Measurements from ENCODE around the gene AVPI1. TPM values are rescaled to one million over a fixed set of nuclear protein-coding genes. Genes with fewer than 3 reads are reported as not detected.

AVPI1 gene
- total and polyA plus RNA-seq, 4 donors, result 6.6 to 22.1 (median 11.9) TPM

DNA sequence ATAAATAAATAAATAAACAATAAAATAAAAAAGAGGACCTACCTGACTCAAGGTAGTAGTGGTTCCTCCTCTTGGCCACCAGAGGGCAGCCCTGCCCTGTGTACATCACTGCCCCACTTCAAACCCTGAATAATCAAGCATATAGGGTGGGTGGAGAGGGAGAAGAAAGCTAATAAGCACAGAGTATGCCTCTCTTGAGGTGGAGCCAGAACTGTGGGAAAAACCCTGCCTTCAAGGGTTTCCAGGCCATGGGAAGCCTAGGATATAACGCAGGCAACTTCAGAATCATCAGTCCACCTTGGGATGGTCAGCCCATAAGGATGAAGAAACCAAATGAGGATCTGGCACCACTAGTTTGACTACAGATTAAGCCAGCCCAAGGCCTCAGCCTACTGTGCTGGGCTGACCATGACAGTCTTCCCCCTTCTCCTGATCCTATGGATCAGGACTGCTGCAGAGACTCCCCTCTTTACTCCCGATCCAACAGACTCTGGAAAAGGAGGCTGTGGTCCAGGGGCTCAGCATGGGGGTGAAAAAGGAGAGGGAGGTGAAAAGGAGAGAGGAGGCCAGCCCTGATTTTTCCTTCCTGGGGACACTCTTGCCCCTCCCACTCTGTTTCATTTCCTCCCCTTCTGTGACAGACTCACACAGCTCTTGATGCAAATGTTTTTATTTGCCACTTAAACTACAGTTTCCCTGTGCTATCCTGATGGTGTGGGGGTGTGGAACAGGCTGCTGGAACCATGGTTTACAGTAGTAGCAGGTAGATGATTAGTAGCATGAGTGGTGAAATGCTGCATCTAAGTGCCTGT lies 10.1 kb downstream of the AVPI1 start:
- TF ChIP-seq RAD21 (IDR thresholded peaks at IDR 0.05) (peak; percentile 91 to 94), HNF4A (conservative IDR thresholded peaks at IDR 0.05) (no peak), RXRA (IDR thresholded peaks at IDR 0.05) (no peak), FOXA1 (IDR thresholded peaks at IDR 0.05) (no peak)
- TF ChIP-seq, protein P1, sequence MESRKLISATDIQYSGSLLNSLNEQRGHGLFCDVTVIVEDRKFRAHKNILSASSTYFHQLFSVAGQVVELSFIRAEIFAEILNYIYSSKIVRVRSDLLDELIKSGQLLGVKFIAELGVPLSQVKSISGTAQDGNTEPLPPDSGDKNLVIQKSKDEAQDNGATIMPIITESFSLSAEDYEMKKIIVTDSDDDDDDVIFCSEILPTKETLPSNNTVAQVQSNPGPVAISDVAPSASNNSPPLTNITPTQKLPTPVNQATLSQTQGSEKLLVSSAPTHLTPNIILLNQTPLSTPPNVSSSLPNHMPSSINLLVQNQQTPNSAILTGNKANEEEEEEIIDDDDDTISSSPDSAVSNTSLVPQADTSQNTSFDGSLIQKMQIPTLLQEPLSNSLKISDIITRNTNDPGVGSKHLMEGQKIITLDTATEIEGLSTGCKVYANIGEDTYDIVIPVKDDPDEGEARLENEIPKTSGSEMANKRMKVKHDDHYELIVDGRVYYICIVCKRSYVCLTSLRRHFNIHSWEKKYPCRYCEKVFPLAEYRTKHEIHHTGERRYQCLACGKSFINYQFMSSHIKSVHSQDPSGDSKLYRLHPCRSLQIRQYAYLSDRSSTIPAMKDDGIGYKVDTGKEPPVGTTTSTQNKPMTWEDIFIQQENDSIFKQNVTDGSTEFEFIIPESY (IDR thresholded peaks at IDR 0.05), result no peak
- TF ChIP-seq, protein P2, sequence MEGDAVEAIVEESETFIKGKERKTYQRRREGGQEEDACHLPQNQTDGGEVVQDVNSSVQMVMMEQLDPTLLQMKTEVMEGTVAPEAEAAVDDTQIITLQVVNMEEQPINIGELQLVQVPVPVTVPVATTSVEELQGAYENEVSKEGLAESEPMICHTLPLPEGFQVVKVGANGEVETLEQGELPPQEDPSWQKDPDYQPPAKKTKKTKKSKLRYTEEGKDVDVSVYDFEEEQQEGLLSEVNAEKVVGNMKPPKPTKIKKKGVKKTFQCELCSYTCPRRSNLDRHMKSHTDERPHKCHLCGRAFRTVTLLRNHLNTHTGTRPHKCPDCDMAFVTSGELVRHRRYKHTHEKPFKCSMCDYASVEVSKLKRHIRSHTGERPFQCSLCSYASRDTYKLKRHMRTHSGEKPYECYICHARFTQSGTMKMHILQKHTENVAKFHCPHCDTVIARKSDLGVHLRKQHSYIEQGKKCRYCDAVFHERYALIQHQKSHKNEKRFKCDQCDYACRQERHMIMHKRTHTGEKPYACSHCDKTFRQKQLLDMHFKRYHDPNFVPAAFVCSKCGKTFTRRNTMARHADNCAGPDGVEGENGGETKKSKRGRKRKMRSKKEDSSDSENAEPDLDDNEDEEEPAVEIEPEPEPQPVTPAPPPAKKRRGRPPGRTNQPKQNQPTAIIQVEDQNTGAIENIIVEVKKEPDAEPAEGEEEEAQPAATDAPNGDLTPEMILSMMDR (IDR thresholded peaks at IDR 0.05; ENCODE audit: low read depth, low read length, missing input control), result peak; percentile 81
- Histone ChIP-seq H3K27me3 (ENCODE audit: control insufficient read depth in 4 of 4, insufficient read depth in 4 of 4, low read length in 3 of 4) (no peaks in the 10 kb centered on the region), H3K36me3 (ENCODE audit: control insufficient read depth in 4 of 4, insufficient read depth in 3 of 4, low read depth in 1 of 4, low read length in 3 of 4) (peaks cover 10 to 50% (median 32%) of the 10 kb centered on the region in 4 donors), H3K9me3 (ENCODE audit: control insufficient read depth in 4 of 4, low read length in 3 of 4) (no peaks in the 10 kb centered on the region), H3K4me1 (ENCODE audit: control insufficient read depth in 4 of 4, insufficient read depth in 4 of 4, low read length in 3 of 4) (peaks cover 0 to 5% (median 2%) of the 10 kb centered on the region in 4 donors), H3K27ac (ENCODE audit: low read depth in 1 of 2, low read length in 2 of 2) (no peak overlapping the region), H3K9ac (ENCODE audit: low read depth in 1 of 2, low read length in 2 of 2) (no peak overlapping the region), H3K4me3 (ENCODE audit: low read depth in 1 of 3, low read length in 3 of 3) (no peak overlapping the region)
- 95% methylated on average over 2 of the region's 2 CpGs for WGBS
- DNase-seq (ENCODE audit: low spot score), result no peak

GRCh38 chr10:97675222-97675621 lies 11.8 kb downstream of the AVPI1 start:
- WGBS, result 86% methylated on average over 9 of the region's 9 CpGs
- peaks cover 0 to 2% (median 0%) of the 10 kb centered on the region in 4 donors for H3K4me1 ChIP-seq (ENCODE audit: control insufficient read depth in 4 of 4, insufficient read depth in 4 of 4, low read length in 3 of 4)
- no peak overlapping the region for H3K4me3 ChIP-seq (ENCODE audit: low read depth in 1 of 3, low read length in 3 of 3)

More at GRCh38 chr10:97675222-97675621, 11.8 kb downstream of the AVPI1 start:
- TF ChIP-seq NR2F2 (IDR thresholded peaks at IDR 0.05) (no peak), HNF4A (conservative IDR thresholded peaks at IDR 0.05) (no peak), SP1 (IDR thresholded peaks at IDR 0.05) (no peak), JUND (IDR thresholded peaks at IDR 0.05) (no peak), YY1 (IDR thresholded peaks at IDR 0.05) (no peak), REST (IDR thresholded peaks at IDR 0.05) (no peak), RAD21 (IDR thresholded peaks at IDR 0.05) (no peak), GABPA (IDR thresholded peaks at IDR 0.05 in 1 of 2, conservative IDR thresholded peaks at IDR 0.05 in 1 of 2) (no peak), TAF1 (conservative IDR thresholded peaks at IDR 0.05) (no peak), HNF4G (IDR thresholded peaks at IDR 0.05) (no peak), ATF3 (IDR thresholded peaks at IDR 0.05) (no peak), FOXA2 (IDR thresholded peaks at IDR 0.05) (no peak), FOXA1 (IDR thresholded peaks at IDR 0.05) (no peak), RXRA (IDR thresholded peaks at IDR 0.05) (no peak), EGR1 (IDR thresholded peaks at IDR 0.05; ENCODE audit: low read depth in 2 of 2) (no peak), MAX (IDR thresholded peaks at IDR 0.05) (no peak)
- TF ChIP-seq, protein P2 (IDR thresholded peaks at IDR 0.05; ENCODE audit: low read depth, low read length, missing input control), result no peak
- TF ChIP-seq, protein P1 (IDR thresholded peaks at IDR 0.05), result no peak
- Histone ChIP-seq H3K36me3 (ENCODE audit: control insufficient read depth in 4 of 4, insufficient read depth in 3 of 4, low read depth in 1 of 4, low read length in 3 of 4) (peaks cover 10 to 56% (median 32%) of the 10 kb centered on the region in 4 donors), H3K27ac (ENCODE audit: low read depth in 1 of 2, low read length in 2 of 2) (no peak overlapping the region), H3K9ac (ENCODE audit: low read depth in 1 of 2, low read length in 2 of 2) (no peak overlapping the region), H3K27me3 (ENCODE audit: control insufficient read depth in 4 of 4, insufficient read depth in 4 of 4, low read length in 3 of 4) (no peaks in the 10 kb centered on the region), H3K9me3 (ENCODE audit: control insufficient read depth in 4 of 4, low read length in 3 of 4) (no peaks in the 10 kb centered on the region)
- no peak for DNase-seq (ENCODE audit: low spot score)

Data from liver (tissue), 9 donors.